Choroid plexus epithelial cell (primary cell): ENCODE results near the gene XPNPEP2.

Experiments used
- DNase-seq: peaks from one replicate; pipeline ENCODE4 v3.0.0-alpha.2; 2010; ENCODE audit warnings: low read depth
- H3K4me3 ChIP-seq: 2 replicates; pipeline ENCODE4 v1.5.1; 2011; ENCODE audit warnings: low read depth, mild to moderate bottlenecking, control low read depth, low read length, moderate library complexity
- TF ChIP-seq, protein P1 (sequence below): conservative IDR thresholded peaks from 2 replicates; pipeline ENCODE4 v1.5.1; 2011; ENCODE audit warnings: low read depth, mild to moderate bottlenecking, control low read depth, inconsistent platforms, low read length, moderate library complexity

The XPNPEP2 gene

DNA sequence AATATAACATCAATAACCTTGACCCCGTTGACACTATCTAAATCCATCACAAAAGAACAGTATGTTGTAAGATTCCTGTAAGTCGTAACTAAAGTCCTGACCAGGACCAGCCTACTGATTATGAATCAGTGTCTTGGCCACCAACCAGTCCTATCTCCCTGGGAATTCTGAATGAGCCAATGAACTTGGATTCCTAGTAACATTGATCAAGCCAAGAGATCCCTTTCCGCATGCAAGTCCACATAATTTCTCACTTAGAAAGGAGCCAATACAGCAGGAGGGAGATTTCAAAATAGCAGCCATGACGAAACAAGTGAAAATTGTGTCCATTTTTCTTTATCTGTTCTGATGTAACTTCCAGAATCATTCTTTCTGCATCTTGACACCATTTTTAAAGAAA lies 9.5 kb downstream of the XPNPEP2 start:
- peak; percentile 85 for DNase-seq
- H3K4me3 ChIP-seq, result no peak overlapping the region
- TF ChIP-seq, protein P1, sequence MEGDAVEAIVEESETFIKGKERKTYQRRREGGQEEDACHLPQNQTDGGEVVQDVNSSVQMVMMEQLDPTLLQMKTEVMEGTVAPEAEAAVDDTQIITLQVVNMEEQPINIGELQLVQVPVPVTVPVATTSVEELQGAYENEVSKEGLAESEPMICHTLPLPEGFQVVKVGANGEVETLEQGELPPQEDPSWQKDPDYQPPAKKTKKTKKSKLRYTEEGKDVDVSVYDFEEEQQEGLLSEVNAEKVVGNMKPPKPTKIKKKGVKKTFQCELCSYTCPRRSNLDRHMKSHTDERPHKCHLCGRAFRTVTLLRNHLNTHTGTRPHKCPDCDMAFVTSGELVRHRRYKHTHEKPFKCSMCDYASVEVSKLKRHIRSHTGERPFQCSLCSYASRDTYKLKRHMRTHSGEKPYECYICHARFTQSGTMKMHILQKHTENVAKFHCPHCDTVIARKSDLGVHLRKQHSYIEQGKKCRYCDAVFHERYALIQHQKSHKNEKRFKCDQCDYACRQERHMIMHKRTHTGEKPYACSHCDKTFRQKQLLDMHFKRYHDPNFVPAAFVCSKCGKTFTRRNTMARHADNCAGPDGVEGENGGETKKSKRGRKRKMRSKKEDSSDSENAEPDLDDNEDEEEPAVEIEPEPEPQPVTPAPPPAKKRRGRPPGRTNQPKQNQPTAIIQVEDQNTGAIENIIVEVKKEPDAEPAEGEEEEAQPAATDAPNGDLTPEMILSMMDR, result no peak

DNA sequence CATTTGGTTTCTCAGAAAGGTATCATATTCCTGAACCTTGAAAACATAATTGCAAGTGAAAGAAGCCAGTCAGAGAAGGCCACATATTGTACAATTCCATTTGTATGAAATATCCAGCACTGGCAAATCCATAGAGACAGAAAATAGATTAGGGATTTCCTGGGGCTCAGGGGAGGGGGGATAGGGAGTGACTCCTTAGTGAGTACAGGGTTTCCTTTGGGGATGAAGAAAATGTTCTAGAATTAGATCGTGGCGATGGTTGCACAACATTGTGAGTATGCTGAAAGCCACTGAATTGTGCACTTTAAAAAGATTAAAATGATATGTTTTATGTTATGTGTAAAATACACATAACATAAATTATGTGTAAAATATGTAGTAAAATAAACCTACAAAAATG lies 10.3 kb downstream of the XPNPEP2 start:
- H3K4me3 ChIP-seq, result no peak overlapping the region
- DNase-seq, result no peak
- TF ChIP-seq, protein P1, result no peak

DNA sequence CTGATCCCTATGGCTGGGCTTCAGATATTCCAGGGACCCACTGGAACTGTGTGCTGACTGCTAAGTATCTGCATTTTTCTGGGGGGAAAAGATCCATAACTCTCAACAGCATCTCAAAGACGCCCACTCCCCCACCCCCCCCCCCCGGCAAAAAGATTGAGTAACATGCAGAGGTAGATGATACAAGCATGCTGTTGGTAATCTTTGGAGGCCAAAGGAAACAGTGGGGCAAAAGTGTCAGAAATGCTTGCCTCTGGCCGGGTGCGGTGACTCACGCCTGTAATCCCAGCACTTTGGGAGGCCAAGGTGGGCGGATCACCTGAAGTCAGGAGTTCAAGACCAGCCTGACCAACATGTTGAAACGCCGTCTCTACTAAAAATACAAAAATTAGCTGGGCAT lies 12.2 kb downstream of the XPNPEP2 start:
- no peak for DNase-seq
- TF ChIP-seq, protein P1, result no peak
- no peak overlapping the region for H3K4me3 ChIP-seq

DNA sequence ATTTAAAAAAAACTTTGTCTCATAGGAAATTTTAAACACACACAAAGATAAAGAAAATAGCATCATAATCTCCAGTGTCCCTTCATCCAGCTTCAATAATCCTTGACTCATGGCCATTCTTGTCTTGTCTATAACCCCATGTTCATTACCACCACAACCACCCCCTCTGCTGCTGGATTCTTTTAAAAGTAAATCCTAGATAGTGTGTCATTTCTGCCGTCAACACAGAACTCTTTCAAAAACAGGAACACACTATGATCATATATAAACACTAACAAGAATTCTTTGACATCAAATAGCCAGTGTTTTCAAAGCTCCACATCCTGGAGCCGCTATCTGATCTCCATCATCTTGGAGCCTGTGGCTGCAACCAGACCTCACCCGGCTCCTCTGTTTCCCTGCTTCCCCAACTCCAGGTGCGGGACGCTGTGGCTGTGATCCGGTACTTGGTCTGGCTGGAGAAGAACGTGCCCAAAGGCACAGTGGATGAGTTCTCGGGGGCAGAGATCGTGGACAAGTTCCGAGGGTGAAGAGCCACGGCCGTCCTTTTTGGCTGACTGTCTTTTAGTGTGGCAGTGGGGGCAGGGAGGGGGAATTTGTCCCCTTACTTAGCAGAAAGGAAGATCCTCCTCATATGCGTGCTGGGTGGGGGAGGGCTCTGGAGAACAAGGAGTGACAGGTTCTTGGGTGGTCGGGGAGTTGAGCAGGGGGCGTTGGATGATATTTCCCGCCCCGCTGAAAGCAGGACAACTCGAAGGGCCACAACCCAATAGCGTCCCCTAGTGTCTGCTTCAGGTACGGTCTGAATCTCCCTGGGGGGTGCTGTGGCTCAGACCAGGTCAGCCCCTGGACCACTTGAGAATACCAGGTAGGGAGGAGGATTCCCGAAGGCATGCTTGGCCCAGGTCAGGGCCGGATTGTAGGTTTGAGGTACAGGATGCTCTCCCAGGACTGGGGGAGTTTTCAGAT lies 15.6 kb downstream of the XPNPEP2 start:
- DNase-seq, result no peak
- TF ChIP-seq, protein P1, result no peak
- H3K4me3 ChIP-seq, result no peak overlapping the region

DNA sequence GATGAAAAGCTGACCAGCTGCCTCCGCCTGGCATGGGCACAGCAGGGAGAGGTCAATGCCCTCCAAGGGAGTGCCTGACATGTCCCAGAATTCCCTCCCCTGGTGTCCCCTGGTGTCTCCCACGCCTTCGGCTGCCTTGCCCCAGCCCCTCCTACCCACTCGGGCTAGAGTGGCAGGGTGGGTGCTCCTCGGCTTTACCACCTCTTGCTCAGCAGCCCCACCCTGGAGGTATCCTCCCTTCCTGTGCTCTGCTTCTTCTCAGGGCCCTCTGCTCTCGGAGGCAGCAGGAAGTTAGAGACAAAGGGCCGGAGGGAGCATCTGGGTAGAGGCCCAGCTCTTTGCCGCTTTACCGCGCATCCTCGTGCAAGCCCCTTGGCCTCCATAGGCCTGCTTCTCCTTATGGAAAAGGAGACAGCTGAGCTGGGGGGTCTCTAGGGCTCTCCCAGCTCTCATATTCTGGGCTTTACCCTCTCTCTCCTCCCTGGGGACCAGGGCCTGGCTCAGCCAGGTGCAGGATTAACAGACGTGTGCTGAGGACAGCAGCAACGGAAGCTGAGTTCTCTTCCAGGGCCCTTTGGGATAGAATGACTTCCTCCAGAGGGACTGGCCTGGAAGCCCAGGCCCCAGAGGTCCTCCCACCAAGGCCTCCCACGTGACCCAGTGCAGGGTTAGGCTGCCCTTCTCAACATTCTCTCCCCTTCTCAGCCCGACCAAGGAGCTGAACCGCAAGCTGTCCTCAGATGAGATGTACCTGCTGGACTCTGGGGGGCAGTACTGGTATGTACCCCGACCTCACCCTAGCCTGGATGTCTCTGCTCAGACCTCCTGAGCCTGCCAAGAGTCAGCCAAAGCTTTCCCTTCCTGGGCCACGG lies 17.2 kb downstream of the XPNPEP2 start:
- no peak overlapping the region for H3K4me3 ChIP-seq
- DNase-seq, result no peak
- TF ChIP-seq, protein P1, result peak; percentile 4

DNA sequence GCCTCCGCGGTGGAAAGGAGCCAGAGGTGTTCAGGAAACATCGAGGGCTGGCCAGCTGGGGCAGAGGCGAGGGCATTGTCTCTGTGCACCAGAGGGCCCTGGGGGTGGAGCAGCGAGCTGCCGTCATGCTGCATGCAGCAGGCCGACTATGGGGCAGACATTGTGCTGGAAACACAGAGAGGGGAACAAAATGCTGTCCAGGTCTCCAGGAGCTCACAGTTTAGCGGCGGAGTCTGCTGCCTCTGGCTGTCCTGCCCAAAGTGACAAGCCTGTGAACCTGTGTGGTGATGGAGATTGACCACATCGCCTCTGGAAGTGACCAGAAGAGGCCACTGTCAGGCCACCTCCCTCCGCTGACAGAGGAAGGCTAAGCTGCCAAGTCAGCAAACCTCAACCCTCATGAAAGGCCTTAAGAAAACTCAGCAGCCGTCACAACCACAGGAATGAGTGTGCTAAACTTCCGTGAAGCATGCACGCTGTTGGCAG lies 20.8 kb downstream of the XPNPEP2 start:
- DNase-seq, result peak; percentile 91
- H3K4me3 ChIP-seq, result no peak overlapping the region

More for the DNA sequence above, 20.8 kb downstream of the XPNPEP2 start:
- TF ChIP-seq, protein P1, result peak; percentile 23
